Hypothalamus (tissue), 51 donors: ENCODE data around the gene STPG4.

Experiments
- DNase-seq, 51 donors: peaks; one replicate each; lab custom pipeline; 2025; lab: John Stamatoyannopoulos, UW

Gene STPG4

GRCh38 chr2:47058003-47058931 is 96.8 kb downstream of the STPG4 start:
- DNase-seq: peak in 24 of 51 donors; percentile 25 to 83 (median 46)

GRCh38 chr2:47057687-47058002 is 97.5 kb downstream of the STPG4 start:
- peak in 1 of 51 donors; percentile 29 for DNase-seq

- DNase-seq: peak in 7 of 51 donors; percentile 18 to 40 (median 24)
Observed at GRCh38 chr2:47056868-47057686, 98.0 kb downstream of the STPG4 start.

DNA sequence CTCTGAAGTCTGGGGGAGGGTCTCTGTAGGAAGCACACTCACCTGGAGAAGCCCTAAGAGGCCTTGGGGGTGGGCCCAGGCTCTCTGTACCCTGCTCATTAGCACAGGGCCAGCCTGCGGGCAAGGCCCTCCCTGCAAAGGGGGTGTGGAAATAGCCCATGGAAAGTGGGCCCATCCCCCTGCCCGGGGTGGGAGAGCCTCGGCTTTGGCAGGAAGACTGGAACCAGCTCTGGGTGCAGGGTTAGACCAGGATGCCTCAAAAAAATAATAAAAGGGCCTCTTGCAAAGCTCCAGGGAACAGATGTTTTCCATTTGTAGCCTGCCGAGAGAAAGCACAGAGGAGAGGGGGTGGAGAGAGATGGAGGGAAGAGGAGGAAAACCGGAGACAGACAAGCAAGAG is 98.7 kb downstream of the STPG4 start:
- DNase-seq: peak in 1 of 51 donors; percentile 25

DNA sequence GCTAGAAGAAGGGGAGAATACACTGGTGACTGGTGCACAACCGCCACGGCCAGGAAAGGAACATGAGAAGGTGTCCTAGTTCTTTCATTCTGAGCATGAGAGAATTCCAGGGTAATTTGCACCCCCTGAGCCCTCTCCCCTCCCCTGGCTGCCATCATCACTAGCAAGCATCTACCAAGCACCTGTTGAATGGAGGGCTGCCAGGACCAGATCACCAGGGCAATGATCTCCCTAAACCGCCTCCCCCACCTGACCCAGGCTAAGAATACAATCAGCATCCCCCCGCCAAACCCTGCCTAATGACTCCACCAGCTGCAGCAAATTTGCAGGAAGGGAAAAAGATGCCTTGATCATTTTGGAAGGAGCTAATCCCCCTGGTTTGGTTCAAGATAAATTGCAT is 100.2 kb downstream of the STPG4 start:
- DNase-seq: no peak

- DNase-seq: no peak
Observed at GRCh38 chr2:47054036-47054555, 101.0 kb downstream of the STPG4 start.

DNA sequence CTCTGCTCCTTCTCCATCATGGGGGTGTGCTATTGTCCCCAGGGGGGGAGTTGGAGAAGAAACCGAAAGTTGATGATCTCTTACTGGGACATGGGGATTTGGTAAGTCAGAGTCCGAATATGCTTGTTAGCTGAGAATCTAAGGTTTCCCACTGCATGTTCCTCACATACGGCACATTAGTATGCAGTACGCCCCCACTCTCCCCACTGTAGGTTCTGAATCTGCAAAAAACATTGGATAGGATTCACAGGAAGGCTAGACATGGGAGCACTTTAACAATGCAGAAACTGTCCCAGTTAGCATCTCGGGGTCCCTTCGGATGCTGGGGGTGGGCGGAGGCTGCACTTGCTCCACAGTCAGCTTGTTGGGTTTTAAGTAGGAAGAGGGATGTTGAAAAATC is 102.3 kb downstream of the STPG4 start:
- DNase-seq: no peak

GRCh38 chr2:47051562-47051961 is 103.5 kb downstream of the STPG4 start:
- no peak for DNase-seq

DNA sequence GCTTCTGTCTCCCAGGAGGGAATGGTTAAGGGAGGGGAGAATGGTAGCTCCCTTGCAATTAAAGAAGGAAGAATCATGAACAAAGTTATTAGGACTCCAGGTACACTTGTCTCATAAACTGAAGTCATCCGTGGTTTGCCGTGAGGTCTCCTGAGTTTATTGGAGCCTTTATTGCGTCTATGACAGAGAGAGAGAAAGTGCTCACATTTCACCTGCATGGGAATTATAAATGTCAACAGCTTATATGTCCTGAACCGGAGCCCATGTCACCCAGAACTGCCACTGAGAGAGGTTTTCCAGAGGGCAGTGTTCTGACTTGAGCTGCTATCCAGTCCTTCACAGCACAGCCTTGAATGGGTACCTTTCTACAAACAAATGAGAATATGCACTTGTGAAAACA is 104.3 kb downstream of the STPG4 start:
- DNase-seq: no peak

- DNase-seq: no peak
Observed at GRCh38 chr2:47050021-47050760, 104.9 kb downstream of the STPG4 start.

DNA sequence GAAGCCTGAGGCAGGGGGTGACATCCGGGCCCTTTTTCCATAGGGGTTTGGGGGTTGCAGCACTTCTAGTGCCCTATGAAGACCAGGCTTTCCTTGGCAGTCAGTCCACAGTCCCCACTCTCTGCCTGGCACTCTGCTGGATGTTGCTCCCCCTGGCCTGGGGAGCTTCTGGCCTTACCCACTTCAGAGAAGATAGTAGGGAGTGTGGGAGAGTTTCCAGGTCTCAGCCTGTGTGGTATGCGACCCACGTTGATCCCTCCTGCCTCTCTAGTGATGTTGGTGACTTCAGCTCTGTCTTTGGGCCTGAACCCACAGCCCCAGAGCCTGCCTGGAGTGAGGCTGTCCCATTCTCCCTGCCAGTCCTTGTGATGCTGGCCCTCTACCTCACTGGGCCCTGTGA is 105.6 kb downstream of the STPG4 start:
- DNase-seq: no peak

DNA sequence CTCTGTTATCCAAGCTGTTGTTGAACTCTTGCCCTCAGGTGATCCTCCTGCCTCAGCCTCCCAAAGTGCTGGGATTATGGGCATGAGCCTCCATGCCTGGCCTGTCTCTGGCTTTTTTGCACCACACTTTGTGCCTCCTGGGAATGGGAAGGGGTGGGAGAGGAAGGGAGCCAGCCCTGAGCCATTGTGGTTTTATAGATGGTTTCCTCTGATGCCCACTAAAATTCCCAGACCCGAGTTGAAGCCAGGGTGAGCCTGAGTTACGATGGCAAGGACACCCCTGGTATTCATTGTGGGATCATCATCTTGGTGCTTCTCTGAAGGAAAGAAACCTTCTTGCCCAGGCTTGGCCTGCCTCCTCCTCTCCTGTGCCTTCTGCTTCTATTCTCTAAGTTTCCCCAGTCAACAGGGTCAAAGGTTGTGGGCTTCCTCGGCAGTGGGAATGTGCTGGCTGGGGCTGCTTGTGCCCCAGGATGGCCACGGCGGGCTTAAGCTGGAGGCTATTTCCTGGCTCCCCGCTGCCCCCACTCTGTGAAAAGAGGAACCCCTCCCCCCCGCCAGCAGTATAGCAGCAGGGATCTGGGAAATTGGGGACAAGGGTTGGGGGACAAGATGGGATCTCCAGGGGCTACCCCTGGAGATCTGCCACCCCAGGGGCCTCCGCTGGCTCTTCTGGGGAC is 106.2 kb downstream of the STPG4 start:
- DNase-seq: peak in 2 of 51 donors; percentile 14

DNA sequence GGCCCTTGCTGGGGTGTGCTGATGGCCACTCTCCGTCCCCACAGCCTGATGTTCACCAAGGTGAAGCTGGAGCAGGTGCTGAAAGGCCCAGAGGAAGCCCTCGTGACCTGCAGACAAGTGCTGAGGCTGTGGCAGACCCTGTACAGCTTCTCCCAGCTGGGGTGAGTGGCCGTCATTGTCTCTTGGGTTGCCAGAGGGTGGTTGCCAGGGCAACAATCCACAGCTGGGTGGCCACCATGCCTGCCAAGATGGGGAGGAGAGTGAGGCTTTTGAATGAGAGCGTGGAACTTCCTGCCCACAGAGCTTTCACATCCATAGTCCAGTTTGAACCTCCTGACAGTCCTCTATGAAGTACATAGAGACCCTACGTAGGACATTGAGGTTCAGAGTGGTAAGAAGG is 108.8 kb downstream of the STPG4 start:
- DNase-seq: peak in 44 of 51 donors; percentile 27 to 95 (median 81)

DNA sequence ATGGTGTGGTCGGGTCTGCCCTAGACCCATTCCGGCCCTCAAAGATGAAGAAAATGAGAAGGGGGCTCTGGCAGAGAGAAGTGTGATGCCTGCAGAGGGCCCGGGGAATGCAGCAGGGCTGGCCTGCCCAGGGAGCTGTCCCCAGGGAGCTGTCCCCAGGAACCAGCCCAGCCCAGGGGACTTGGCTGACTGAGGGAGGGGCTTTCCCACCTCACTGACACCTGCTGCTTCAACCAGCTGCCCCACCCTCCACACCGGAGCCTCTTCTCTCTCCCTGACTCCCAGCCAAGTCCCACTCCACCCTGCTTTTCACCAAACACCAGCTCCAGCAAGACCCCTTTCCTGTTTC is 111.2 kb downstream of the STPG4 start:
- no peak for DNase-seq

GRCh38 chr2:47043142-47043890 is 111.8 kb downstream of the STPG4 start:
- peak in 17 of 51 donors; percentile 15 to 59 (median 33) for DNase-seq

DNA sequence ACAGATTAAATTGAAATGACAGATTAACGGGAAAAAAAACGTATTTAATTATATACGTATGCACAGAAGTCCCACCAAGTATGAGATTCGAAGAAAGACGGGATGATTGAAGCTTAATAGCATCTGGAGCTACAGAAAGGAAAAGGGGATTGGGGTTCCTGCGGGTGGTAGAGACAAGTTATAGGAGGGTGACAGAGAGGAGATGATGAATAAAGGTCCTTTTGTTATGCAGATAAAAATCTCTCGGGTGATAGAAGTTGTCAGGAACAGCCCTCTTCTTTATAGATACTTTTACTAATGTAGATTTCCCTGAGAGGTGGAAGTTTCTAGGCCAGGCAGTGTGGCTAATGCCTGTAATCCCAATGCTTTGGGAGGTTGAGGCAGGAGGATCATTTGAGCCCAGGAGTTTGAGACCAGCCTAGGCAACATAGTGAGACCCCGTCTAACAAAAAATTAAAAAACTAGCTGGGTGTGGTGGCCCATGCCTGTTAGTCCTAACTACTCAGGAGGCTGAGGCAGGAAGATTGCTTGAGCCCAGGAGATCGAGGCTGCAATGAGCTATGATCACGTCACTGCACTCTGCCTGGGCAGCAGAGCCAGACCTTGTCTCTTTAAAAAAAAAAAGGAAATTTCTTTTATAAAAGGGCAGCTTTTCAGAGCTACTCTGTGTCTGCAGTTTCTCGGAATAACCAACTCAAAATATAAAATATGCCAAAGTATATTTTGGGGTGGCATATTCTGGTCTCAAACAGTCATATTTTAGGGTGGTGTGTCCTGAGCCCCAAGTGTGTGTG is 113.0 kb downstream of the STPG4 start:
- DNase-seq: no peak

- peak in 9 of 51 donors; percentile 16 to 48 (median 32) for DNase-seq
Observed at GRCh38 chr2:47041063-47041462, 114.0 kb downstream of the STPG4 start.

DNA sequence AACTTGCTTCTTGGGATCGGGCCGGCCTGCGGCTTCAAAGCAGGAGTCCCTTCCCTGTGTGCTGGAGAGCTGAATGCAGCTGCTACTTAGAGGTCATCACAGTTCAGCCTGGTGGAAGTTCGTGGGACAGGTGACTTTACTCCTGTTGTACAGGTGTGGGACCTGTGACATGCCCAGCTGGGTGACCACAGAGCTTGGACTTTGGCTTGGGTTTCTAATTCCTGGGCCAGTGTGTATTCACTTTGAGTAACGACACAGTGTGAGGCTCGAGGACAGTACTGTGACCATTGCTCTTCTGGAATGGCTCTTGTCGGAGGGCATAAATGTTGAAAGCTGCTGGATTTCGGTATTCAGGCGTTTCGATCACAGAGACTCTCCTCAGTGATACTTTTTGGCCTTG is 114.5 kb downstream of the STPG4 start:
- DNase-seq: no peak
